Measurements from ENCODE around the gene CIP2A. TPM values are rescaled to one million over a fixed set of nuclear protein-coding genes. Genes with fewer than 3 reads are reported as not detected.

The CIP2A gene
- total and polyA plus RNA-seq, 2 of the 13 experiments (the other 11 are each of a cell fraction or from before 2014, with no cell fraction given): 7.8 to 36.9 TPM

- TF ChIP-seq ZNF737 (CRISPR knock-in tag; IDR thresholded peaks at IDR 0.05; ENCODE audit: borderline replicate concordance): no peak
- TF ChIP-seq TCF7L2 (IDR thresholded peaks at IDR 0.05; ENCODE audit: low read depth, low read length): no peak
- no peak for TF ChIP-seq ZNF333 (CRISPR knock-in tag; IDR thresholded peaks at IDR 0.05; ENCODE audit: borderline replicate concordance)
- no peak for TF ChIP-seq DRAP1 (CRISPR knock-in tag; IDR thresholded peaks at IDR 0.05)
- TF ChIP-seq NFYC (CRISPR knock-in tag; IDR thresholded peaks at IDR 0.05): no peak
Observed at GRCh38 chr3:108552267-108553159, 36.7 kb downstream of the CIP2A start (continued).

GRCh38 chr3:108548886-108549285, 40.4 kb downstream of the CIP2A start:
- Histone ChIP-seq H3K4me2 (ENCODE audit: low read depth, low read length) (no peak overlapping the region), H3K79me2 (ENCODE audit: insufficient read depth, low read length) (no peaks in the 10 kb centered on the region), H3K4me1 (ENCODE audit: insufficient read depth, low read length) (no peaks in the 10 kb centered on the region), H4K20me1 (ENCODE audit: insufficient read depth, low read length) (no peaks in the 10 kb centered on the region), H3K9me3 (ENCODE audit: low read length) (no peaks in the 10 kb centered on the region), H3K27me3 (ENCODE audit: control insufficient read depth in 1 of 2, insufficient read depth in 2 of 2, low read length in 2 of 2) (no peaks in the 10 kb centered on the region), H3K36me3 (replicated peaks in 1 of 2; ENCODE audit: control insufficient read depth in 1 of 2, insufficient read depth in 2 of 2, low read length in 2 of 2) (peaks cover 0 to 9% of the 10 kb centered on the region in 2 experiments; a peak in 2 of 5 replicates), H3K4me3 (replicated peaks in 1 of 3; ENCODE audit: insufficient read depth in 1 of 3, low read depth in 2 of 3, low read length in 3 of 3) (no peak overlapping the region), H3K27ac (ENCODE audit: extremely low read length, insufficient read depth, low read length) (no peak overlapping the region), H3K9ac (ENCODE audit: insufficient read depth, low read depth, low read length) (no peak overlapping the region), H2AFZ (ENCODE audit: low read length) (no peak overlapping the region)
- BruUV-seq (replicated peaks): no TSS peak
- in situ Hi-C loops (cut with HindIII; ENCODE audit: extremely low pct_ligation_motif_present, low pct_unique_long_range_greater_than_20kb) (no loop called here), intact Hi-C loops (cut with micrococcal nuclease; ENCODE audit: unreplicated experiment) (no loop called here)
- POLR2A ChIA-PET: no interaction called here
- no peak for DNase-seq (ENCODE audit: low spot score)
- TF ChIP-seq ZNF83 (CRISPR knock-in tag; IDR thresholded peaks at IDR 0.05; ENCODE audit: borderline replicate concordance): no peak
- TF ChIP-seq PTBP1 (IDR thresholded peaks at IDR 0.05; ENCODE audit: low read depth, low read length, poor library complexity, severe bottlenecking): no peak
- no peak for TF ChIP-seq ZNF414 (CRISPR knock-in tag; IDR thresholded peaks at IDR 0.05)
- TF ChIP-seq ATF1 (CRISPR knock-in tag; IDR thresholded peaks at IDR 0.05): no peak
- TF ChIP-seq KDM1A (CRISPR knock-in tag; IDR thresholded peaks at IDR 0.05): no peak
- TF ChIP-seq CEBPB (IDR thresholded peaks at IDR 0.05; ENCODE audit: borderline replicate concordance, low read depth, low read length): no peak
- no peak for TF ChIP-seq MED8 (CRISPR knock-in tag; IDR thresholded peaks at IDR 0.05; ENCODE audit: insufficient replicate concordance)
- TF ChIP-seq ZNF773 (CRISPR knock-in tag; IDR thresholded peaks at IDR 0.05; ENCODE audit: borderline replicate concordance): no peak
- no peak for TF ChIP-seq FOXM1 (CRISPR knock-in tag; IDR thresholded peaks at IDR 0.05)
- TF ChIP-seq PHF21A (CRISPR knock-in tag; IDR thresholded peaks at IDR 0.05): no peak
- TF ChIP-seq ZBTB43 (CRISPR knock-in tag; conservative IDR thresholded peaks at IDR 0.05): no peak
- TF ChIP-seq IKZF5 (CRISPR knock-in tag; IDR thresholded peaks at IDR 0.05): no peak
- ATAC-seq: no peak
- FAIRE-seq: no peak
- CTCF ChIA-PET (ENCODE audit: low intra/inter-chr PET ratio, low total read pairs): no interaction called here
- 96% methylated on average over 2 of the region's 2 CpGs for WGBS (ENCODE audit: low lambda C conversion rate)
